GM21723 (cell line): ENCODE measurements around the gene OAS3.
"Not testable (repeated sequence)": the region's sequence is repeated elsewhere in the genome, so short reads cannot be mapped to it uniquely, and the experiment has no call there.

Source experiments
- ATAC-seq: cut with Tn5 transposase; IDR thresholded peaks from one replicate; pipeline ENCODE4 v1.9.1; 2021; ENCODE audit warnings: mild to moderate bottlenecking, moderate library complexity; ENCODE audit not compliant: unreplicated experiment

OAS3 gene

DNA sequence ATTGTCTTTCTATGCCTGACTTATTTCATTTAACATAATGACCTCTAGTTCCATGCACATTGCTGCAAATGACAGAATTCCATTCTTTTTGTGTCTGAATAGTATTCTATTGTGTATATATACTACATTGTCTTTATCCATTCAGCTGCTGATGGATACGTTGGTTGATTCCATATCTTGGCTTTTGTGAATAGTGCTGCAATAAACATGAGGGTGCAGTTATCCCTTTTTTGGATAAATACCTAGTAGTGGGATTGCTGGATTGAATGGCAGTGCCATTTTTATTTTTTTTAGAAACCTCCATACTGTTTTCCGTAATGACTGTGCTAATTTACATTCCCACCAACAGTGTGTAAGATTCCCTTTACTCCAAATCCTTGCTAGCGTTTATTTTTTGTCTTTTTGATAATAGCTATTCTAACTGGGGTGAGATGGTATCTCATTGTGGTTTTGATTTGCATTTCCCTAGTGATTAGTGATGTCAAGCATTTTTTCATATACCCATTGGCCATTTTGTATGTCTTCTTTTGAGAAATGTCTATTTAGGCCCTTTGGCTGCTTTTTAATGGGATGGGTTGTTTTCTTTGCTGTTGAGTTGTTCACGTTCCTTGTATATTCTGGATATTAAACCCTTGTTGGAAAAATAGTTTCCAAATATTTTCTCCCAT is 42.4 kb downstream of the OAS3 start:
- ATAC-seq: no peak

DNA sequence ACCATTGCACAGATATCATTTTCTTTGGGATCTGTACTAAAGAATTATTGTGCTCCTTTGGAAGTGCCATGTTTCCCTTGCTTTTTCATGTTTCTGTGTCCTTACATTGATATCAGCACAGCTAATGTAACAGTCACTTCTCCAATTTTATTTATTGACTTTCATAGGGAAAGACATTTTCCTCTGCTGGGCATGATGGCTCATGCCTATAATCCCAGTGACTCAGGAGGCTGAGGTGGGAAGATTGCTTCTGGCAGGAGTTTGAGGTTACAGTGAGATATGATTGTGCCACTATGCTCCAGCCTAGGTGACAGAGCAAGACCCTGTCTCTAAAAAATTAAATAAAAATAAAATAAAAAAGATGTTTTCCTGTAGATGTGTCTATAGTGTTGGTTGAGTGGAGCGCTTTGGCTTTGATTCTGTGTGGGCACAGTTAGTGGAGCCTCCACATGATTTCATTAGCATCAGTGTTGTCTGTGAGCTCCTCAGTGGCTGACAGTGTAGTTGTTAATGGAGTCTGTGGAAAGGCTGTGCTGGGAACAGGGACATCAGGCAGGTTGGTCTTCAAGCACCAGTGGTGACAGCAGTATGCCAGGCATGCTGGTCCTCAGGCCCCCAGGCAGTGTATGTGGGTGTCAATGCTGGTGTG is 47.5 kb downstream of the OAS3 start:
- ATAC-seq: no peak

DNA sequence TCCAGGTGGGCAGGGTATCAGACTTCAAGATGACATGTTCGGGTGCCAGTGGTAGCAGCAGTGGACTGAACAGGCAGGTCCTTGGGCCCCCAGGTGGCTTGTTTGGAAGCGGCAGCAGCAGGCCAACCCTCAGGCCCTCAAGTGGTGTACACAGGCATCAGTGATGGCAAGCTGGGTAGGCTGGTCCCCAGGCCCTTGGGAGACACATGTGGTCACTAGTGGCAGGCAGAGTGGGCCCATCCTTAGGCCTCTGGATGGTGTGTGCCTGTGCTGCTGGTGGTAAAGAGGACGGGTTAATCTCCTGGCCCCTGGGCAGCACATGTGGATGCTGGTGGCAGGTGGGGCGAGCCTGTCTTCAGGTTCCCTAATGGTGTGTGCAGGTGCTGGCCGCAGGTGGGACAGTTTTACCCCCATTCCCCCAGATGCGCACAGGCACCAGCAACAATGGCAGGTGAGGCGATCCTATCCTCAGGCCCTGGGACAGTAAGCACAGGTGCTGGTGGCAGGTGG is 48.1 kb downstream of the OAS3 start:
- ATAC-seq: no peak

DNA sequence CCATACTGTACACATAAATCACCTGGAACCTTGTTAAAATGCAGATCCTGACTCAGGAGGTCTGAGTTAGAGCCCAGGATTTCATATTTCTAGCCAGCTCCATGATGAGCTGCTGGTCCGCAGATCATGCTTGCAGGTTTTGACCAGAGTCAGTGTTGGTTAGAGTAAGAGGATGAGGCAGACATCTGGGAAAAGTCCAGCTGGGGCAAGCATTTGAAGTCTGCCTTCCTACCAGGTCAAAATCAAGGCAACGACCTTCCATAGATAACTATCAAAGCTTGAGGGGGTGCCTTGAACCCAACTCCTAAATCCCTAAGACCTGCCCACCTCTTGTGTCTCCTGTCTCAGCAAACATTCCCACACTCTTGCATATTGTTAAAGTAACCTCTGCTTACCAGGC is 49.3 kb downstream of the OAS3 start:
- ATAC-seq: no peak

DNA sequence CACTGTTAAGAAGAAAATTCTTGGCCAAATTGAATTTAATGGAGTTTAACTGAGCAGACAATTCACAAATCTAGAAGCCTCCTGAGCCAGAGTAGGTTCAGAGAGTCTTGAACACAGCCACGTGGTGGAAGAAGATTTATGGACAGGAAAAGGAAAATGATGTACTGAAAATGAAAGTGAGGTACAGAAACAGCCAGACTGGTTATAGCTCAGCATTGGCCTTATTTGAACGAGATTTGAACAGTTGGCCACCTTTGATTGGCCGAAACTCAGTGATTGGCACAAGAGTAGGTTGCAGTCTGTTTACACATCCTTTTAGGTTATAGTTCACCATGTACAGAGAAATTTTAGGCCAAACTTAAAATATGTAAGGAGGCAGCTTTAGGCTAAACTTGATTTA is 50.0 kb downstream of the OAS3 start:
- no peak for ATAC-seq

DNA sequence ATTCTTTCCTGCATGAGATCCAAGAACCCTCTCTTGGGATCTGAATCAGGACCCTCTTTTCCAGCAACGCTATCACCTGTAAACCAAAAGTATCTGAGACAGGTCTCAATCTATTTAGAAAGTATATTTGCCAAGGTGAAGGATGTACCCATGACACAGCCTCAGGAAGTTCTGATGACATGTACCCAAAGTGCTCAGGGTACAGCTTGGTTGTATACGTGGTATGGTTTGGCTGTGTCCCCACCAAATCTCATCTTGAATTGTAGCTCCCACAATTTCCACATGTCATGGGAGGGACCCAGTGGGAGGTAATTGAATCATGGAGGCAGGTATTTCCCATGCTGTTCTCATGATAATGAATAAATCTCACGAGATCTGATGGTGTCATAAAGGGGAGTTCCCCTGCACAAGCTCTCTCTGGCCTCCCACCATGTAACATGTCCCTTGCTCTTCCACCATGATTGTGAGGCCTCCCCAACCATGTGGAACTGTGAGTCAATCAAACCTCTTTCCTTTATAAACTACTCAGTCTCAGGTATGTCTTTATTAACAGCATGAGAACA is 50.6 kb downstream of the OAS3 start:
- not testable (repeated sequence) for ATAC-seq

DNA sequence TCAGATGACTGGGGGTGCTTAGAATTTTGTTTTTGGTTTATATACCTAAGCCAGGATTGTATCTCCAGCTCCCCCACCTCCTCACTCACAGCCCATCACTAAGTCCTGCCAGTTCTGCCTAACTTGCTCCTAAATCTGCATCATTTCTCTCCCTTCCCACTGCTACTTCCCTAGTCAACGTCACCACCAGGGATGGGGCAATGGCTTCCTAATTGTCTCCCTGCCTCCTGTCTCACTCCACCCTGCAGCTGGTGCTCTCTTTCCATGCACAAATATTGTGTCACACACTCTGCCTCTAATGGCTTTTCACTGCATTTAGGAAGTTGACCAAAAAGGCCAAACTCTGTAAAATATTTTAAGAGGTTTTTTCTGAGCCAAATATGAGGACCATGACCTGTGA is 51.5 kb downstream of the OAS3 start:
- no peak for ATAC-seq

DNA sequence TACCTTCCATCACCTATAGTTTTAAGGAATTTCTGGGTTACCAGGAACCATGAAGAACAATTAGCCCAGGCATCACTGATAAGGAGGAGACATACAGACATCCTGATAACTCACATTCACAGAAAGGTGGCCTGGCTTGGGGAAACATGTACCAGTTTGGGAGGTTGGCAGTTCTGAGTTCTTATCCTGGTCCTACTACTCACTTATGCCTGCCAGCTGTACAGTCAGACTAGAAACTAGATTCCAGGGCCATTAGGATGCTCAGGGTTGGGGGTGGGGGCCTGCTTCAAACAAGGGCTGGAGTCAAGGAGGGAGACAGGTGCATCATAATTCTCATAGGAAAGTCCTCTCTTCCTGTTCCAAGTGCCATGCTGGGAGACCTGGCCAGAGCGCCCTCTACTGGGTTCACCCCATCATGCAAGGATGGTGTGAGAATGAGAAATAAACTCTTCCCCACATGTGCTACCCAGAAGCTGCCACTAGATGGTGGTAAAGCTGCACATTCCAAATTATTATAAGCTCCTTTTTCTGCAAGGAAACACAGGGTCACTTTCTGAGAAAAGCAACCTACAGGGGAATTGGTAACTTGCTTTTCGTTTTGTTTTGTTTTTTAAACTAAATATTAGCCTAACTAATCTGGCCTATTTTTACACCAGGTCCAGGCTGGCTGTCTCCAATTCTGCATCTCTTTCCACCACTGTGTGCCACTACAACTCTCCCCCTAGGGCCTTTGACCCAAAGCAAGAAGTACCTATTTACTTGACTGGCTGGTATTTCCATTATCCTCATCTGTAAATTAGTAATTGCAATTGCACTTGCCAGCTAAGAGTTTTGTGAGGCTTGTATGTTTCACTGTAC is 54.5 kb downstream of the OAS3 start:
- no peak for ATAC-seq

DNA sequence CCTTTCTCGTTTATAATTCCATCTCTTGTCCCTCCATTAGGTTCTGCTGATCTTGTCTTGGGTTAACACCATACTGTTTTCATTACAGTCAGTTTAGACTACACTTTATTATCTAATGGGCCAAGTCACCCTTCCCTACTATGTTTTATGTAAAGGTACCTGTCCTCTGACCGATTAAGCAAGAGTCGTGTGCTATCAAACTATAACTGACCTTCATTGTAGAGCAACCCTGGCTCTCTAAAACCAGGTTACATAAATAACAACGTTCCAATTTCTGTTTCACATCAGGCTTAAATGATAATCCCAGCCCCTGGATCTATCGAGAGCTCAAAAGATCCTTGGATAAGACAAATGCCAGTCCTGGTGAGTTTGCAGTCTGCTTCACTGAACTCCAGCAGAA is 56.7 kb downstream of the OAS3 start:
- no peak for ATAC-seq

DNA sequence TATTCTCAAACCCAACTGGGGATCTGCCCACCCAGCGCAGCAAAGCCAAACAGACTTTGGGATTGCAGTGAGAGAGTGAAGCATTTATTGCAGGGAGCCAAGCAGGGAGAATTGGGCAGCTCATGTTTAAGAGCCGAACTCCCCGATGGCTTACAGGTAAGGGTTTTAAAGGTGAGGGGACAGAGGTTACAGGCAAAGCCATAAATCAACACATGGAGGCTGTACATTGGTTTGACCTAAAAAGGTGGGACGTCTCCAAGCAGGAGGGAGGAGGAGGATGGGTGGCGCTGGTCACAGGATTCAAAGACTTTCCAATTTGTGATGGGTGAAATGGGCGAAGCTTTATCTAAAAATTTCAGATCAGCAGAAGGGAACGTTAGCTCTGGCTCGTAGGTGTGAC is 58.2 kb downstream of the OAS3 start:
- ATAC-seq: no peak

DNA sequence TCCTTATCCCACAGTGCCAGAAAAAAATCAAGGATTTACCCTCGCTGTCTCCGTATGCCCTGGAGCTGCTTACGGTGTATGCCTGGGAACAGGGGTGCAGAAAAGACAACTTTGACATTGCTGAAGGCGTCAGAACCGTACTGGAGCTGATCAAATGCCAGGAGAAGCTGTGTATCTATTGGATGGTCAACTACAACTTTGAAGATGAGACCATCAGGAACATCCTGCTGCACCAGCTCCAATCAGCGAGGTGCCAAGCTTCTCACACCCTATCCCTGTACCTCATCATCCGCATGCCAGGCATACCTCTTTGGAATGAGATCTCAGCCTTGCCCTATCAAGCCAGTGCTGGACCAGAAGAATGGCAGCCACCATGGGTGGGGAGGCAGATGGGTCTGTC is 59.2 kb downstream of the OAS3 start:
- no peak for ATAC-seq

DNA sequence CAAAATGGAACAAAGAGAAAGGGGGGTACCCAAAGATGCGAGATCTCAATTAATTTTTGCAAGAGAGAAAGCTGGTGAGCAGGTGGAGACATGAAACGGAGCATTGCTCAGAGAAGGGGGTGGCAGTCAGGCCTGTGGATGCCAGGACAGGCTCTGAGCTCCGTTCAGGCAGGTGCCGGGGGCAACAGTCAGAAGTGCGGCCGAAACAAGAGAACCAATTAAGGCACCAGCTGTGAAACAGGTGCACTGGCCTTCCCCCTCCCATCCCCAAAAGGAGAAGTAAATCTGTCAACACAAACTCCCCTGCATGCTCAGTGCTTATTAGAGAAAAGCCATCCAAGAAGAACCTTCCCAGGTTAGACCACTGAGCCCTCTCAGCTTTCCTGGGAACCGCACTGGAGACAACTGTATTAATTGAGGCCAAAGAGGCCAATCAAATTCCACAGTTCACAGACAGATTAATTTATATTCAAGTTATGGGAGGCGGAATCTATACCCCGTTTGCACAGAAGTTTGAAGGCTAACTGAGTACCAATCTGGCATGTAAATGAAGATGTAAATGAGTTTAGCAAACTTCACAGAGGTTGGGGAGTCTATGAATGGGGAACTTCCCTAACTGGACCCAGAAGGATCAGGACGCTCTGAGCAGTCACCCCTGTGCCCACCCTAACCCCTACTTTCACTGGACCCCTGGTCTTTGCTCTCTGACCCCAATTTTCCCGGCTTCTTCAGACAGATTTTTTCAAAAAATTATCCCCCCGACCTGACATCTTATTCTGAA is 60.9 kb downstream of the OAS3 start:
- no peak for ATAC-seq

DNA sequence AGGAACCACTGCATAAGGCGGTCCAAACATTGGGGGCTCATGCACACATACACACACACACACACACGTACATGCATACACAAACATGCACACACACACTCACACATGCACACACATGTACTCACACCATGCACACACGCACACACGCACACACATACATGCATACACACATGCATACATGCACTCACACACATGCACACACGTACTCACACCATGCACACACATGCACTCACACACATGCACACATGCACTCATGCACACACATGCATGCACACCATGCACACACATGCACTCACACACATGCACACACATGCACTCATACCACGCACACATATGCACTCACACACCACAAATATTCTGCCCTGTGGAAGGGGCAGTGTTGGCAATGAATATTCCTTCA is 62.2 kb downstream of the OAS3 start:
- no peak for ATAC-seq

DNA sequence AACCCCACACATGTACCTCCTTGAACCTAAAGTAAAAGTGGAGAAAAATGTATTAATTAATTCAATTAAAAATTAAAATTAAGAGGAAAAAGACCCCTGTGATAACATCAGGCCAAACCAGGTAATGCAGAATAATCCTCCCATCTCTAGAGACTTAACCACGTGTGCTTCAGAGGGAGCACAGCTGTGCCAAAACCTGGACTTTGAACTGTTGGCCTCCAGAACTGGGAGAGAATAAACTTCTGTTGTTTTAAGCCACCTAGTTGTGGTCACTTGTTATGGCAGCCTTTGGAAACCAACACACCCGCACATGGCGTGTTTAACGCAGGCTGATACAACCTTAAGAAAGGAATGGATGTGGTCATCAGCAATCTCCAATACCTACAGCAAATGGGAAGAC is 63.9 kb downstream of the OAS3 start:
- no peak for ATAC-seq

DNA sequence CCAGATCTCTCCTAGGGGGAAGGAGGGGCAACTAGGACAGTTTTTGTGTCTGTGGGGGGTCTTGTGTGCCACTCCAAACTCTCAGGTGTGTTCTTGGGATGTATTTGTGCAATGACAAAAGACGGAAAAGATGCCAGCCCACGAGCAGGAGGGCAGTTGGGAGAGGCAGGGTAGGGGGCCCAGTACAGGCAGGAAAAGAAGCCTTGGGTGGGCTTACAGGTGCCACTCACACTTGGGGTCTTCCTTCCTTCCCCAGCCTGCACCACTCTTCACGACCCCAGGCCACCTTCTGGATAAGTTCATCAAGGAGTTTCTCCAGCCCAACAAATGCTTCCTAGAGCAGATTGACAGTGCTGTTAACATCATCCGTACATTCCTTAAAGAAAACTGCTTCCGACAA is 64.4 kb downstream of the OAS3 start:
- no peak for ATAC-seq

DNA sequence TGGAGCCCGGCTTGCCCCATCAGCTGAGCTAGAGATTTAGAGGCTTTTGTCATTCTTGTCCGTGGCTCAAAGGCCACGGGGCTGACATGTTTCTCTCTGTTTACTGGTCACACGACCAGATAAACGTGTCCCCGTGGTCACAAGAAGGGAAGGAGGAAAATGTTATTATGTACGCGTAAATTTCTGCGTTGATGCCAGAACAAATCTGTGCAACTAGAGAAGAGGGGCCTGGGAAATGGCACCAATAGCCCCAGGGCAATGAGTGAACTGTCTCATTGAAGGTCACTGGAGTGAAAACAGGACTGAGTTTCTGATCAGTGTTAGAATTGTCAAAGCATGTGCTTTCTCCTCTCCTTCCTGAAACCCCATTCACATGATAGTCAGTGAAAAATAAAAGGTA is 65.4 kb downstream of the OAS3 start:
- ATAC-seq: no peak

DNA sequence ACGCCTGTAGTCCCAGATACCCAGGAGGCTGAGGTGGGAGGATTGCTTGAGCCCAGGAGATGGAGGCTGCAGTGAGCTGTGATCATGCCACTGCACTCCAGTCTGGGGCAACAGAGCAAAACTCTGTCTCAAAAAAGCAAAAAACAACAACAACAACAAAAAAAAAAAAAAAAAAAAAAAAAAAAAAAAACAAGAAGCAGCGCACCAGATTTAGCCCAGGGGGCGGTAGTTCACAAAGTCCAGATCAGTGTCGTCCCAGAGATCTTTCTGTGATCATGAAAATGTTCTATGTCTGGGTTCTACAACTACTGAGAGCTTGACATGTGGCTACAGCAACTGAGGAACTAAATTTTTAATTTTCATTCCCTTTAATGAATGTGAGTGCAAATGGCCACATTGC is 67.5 kb downstream of the OAS3 start:
- no peak for ATAC-seq

DNA sequence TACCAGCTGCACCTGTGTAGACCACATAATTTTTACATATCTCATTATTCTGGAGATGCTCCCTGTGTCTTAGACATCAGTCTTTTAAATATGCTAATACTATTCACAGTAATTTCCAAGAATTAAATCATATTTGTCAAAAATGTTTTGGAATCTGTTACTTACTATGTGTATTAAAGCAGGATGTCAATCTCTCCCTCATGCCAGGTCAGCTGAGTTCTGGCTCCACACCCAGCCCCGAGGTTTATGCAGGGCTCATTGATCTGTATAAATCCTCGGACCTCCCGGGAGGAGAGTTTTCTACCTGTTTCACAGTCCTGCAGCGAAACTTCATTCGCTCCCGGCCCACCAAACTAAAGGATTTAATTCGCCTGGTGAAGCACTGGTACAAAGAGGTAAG is 67.9 kb downstream of the OAS3 start:
- no peak for ATAC-seq

DNA sequence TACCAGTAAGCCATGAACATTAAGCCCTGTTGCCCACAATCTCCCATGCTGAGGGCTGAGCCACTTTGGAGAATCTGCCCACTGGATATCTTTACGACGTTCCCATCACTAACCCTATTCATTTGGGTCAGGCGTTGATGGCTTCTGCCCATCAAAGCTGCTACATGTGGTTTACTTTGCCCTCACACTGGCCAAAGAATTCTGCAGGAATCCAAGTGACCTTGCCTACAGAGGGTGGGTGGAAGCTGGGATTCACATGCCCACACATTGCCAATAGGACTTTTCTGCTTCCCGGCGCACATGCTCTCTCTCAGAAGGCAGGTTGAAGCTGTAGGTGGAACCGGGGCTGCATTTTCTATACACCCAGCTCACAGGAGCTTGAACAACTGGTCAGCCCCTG is 68.4 kb downstream of the OAS3 start:
- no peak for ATAC-seq

DNA sequence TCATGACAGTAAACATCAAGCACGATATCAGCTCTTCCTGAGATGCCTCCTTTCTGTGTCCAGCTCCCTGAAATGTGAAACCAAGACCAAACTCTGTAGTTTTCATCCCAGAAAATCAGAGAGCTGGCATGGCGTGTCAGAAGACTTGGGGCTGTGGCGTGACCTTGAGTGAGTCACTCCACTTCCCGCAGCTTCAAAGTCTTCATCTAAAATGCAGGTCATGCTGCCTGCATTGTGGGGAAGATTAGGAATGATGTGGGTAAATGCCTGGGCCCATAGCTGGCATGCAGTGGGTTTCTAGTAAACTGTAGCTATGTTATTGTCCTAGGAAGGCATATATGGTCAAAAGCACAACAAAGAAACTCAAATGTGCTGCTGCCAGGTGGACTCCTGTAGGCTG is 68.9 kb downstream of the OAS3 start:
- no peak for ATAC-seq

DNA sequence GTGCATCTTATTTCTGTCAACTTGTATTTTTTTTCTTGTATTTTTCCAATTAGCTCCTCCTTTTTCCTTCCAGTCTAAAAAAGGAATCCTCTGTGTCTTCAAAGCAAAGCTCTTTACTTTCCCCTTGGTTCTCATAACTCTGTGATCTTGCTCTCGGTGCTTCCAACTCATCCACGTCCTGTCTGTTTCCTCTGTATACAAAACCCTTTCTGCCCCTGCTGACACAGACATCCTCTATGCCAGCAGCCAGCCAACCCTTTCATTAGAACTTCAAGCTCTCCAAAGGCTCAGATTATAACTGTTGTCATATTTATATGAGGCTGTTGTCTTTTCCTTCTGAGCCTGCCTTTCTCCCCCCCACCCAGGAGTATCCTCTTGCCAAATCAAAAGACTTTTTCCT is 72.4 kb downstream of the OAS3 start:
- ATAC-seq: no peak
